Muscle layer of colon (tissue), 2 donors: ENCODE measurements around the gene TACSTD2.
"Not testable (repeated sequence)": the region's sequence is repeated elsewhere in the genome, so short reads cannot be mapped to it uniquely, and the experiment has no call there.

Source experiments
- H3K27ac ChIP-seq: one replicate; pipeline ENCODE4 v1.7.0; 2013; ENCODE audit warnings: low read depth, mild to moderate bottlenecking, low read length, moderate library complexity
- H3K27me3 ChIP-seq, 2 donors: one replicate each; pipeline ENCODE4 v1.7.0; 2013; ENCODE audit warnings: low read length in 2 of 2, mild to moderate bottlenecking in 2 of 2; ENCODE audit not compliant: insufficient read depth in 2 of 2, control insufficient read depth in 1 of 2
- H3K36me3 ChIP-seq: one replicate; pipeline ENCODE4 v1.7.0; 2013; ENCODE audit warnings: mild to moderate bottlenecking, low read length; ENCODE audit not compliant: insufficient read depth
- H3K4me1 ChIP-seq: one replicate; pipeline ENCODE4 v1.7.0; 2013; ENCODE audit warnings: mild to moderate bottlenecking, low read length; ENCODE audit not compliant: insufficient read depth
- H3K4me3 ChIP-seq, 2 donors: one replicate each; pipeline ENCODE4 v1.7.0; 2013; ENCODE audit warnings: low read length in 2 of 2, low read depth in 1 of 2, mild to moderate bottlenecking in 1 of 2, moderate library complexity in 1 of 2
- H3K9ac ChIP-seq: one replicate; pipeline ENCODE4 v1.7.0; 2013; ENCODE audit warnings: low read length
- H3K9me3 ChIP-seq: one replicate; pipeline ENCODE4 v1.7.0; 2013; ENCODE audit warnings: mild to moderate bottlenecking, low read length
- donor health status: abdominal sarcoma.
- donor health status: Adenocarcinoma of cecum.

Gene TACSTD2

DNA sequence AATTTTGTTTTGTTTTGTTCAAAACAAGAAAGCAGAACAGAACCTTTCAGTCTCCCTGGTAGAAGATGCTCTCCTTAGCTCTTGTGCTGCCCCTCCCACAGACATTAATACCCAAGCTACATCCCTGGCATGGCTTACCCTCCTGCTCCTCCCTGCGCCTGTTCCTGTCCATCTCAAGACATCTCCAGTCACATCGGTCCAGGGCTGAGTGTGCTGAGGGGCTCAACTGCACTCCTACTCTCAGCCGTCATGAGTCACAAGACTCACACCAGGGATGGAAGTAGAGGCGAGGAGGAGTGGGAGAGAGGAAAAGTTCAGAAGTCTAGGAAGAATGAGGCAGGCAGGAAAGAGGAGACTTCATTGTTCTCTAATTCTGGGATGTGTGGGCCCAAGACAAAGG is 9.2 kb upstream of the TACSTD2 start:
- peaks cover 5% of the 10 kb centered on the region for H3K4me1 ChIP-seq
- no peak overlapping the region for H3K27ac ChIP-seq
- H3K9ac ChIP-seq: no peak overlapping the region
- no peaks in the 10 kb centered on the region for H3K9me3 ChIP-seq
- H3K36me3 ChIP-seq: no peaks in the 10 kb centered on the region
- no peaks in the 10 kb centered on the region for H3K27me3 ChIP-seq
- H3K4me3 ChIP-seq: no peak overlapping the region

DNA sequence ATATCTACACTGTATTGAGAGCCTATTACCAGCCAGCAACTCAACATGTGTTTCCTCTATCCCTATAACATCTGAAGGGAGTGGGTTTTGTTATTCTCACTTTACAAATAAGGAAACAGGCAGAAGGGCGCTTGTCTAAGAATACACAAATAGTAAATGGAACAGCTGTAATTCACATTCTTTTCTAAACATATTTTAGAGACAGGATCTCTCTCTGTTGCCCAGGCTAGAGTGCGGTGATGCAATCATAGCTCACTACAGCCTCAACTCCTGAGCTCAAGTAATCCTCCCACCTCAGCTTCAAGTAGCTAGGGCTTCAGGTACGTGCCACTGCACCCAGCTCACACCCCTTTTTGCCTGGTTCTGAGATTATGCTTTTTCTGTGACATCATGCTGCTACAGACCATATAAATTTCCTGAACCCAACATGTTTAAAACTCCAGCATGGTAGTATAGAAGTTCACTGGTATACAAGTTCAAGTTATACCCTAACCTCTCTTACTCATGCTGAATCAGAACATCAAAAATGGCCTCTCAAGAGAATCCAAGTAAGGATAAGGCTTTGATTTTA is 8.6 kb upstream of the TACSTD2 start:
- no peak overlapping the region for H3K9ac ChIP-seq
- no peaks in the 10 kb centered on the region for H3K9me3 ChIP-seq
- H3K36me3 ChIP-seq: no peaks in the 10 kb centered on the region
- H3K27me3 ChIP-seq: no peaks in the 10 kb centered on the region
- peaks cover 5% of the 10 kb centered on the region for H3K4me1 ChIP-seq
- H3K4me3 ChIP-seq: no peak overlapping the region
- no peak overlapping the region for H3K27ac ChIP-seq

DNA sequence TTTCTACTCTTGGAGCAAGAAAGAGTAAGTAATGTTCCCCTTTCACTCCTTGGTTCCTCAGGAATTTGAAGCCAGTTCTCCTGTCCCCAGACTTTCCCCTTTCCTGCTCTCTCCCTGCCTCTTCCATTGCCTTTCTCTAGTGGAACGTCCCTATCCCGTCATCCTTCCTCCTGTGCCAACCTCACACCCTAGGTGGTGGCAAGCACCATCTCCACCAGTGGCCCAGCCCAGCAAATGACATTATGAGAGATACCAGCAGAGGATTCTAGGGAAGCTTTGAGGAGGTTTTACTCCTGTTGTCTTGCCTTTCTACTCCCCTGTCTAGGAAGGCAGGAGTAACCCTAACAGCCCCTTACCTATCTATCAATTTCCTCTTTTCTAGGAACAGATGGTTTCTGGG is 8.1 kb upstream of the TACSTD2 start:
- Histone ChIP-seq H3K4me1 (peaks cover 5% of the 10 kb centered on the region), H3K9me3 (no peaks in the 10 kb centered on the region), H3K27me3 (no peaks in the 10 kb centered on the region), H3K36me3 (no peaks in the 10 kb centered on the region), H3K4me3 (no peak overlapping the region), H3K27ac (no peak overlapping the region), H3K9ac (no peak overlapping the region)

DNA sequence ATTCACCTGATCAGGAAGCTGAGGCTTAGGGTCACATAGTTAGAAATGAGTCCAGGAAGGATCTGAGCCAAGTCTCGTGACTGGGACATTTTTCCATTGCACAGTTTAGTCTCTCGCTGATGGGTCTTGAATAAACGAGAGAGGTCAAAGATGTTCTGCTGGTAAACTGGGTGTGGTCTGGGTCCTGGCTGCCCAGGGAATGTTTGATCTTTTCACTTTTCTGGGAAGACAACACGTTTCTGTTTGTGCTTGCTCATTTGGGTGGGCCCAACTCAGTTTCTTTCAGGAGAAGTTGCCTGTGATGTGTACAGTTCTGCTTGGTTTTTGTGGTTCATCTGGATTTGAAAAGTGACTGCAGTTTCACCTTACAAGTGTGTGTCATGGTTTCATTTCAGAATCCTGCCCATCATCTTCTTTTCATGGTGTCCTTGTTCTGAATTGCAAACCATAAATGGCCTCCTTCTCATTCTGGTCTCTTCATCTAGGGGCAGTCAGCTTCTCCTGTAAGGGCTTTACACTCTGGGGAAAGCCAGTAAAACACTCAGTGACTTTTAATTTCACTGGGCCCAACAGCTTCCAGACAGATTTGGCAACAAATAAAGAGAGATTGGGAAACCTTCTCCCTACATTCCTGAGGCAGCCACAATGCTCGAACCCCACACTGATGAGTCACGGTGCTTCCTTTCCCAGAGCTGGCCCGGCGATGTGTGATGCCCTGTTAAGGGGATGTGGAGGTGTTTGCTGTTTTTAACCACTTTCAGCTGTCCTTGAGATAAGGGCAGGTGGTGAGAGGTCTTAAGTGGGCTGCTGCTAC is 7.2 kb upstream of the TACSTD2 start:
- Histone ChIP-seq H3K36me3 (no peaks in the 10 kb centered on the region), H3K4me1 (peaks cover 5% of the 10 kb centered on the region), H3K9me3 (no peaks in the 10 kb centered on the region), H3K9ac (no peak overlapping the region), H3K27ac (no peak overlapping the region), H3K4me3 (no peak overlapping the region), H3K27me3 (no peaks in the 10 kb centered on the region)

DNA sequence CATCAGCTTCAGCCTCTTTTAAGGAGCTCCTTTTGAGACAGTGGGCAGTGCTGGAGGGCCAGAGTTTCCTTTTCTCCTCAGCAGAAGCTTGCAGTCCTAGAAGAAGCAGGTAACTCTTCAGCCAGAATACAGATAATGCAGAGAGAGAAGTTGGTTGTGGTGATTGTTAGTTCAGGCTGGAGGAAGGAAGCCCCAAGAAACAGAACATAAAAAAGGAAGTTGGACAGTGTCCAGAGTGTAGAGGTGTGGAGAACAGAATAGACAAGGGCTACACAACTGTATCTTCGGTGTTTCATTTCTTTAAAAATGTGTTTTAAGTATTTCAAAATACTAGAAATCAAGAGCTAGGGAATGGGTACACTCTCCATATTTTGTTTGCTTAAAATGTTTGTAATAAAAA is 6.4 kb upstream of the TACSTD2 start:
- Histone ChIP-seq H3K4me3 (no peak overlapping the region), H3K27me3 (no peaks in the 10 kb centered on the region), H3K27ac (no peak overlapping the region), H3K9me3 (no peaks in the 10 kb centered on the region), H3K9ac (no peak overlapping the region), H3K4me1 (peaks cover 5% of the 10 kb centered on the region), H3K36me3 (no peaks in the 10 kb centered on the region)

DNA sequence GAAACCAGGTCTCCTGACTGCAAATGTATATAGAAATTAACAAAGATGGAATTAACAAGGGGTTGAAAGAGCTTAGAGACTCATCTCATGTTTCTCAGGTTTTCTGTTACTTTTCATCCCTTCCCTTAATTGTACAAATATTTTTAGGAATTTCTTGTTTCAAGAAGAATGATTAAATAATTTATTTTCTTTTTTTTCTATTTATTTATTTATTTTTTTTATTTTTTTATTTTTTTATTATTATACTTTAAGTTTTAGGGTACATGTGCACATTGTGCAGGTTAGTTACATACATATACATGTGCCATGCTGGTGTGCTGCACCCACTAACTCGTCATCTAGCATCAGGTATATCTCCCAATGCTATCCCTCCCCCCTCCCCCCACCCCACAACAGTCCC is 5.1 kb upstream of the TACSTD2 start:
- H3K4me1 ChIP-seq, H3K4me3 ChIP-seq, H3K27me3 ChIP-seq, H3K36me3 ChIP-seq, H3K9me3 ChIP-seq, H3K27ac ChIP-seq, H3K9ac ChIP-seq: not testable (repeated sequence)

DNA sequence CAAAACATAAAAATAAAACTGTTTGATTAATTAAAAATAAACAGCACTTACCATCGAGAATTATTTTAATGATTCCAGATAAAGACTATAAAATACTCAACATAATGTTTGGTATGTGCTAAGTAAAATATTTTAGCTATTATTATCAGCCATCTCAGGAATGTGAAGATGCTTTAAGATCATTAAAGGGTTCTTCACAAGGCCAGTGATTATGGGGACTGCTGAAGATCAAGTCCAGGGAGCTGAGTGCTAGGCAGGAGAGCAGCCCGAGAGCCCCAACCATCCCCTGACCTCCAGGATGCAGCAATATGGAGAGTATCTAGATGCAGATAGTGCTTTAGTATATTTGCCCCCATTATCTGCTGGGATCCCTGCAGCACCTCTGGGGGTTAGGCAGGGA is 4.6 kb upstream of the TACSTD2 start:
- Histone ChIP-seq H3K9ac (no peak overlapping the region), H3K27ac (no peak overlapping the region), H3K27me3 (peaks cover 11 to 12% of the 10 kb centered on the region in 2 donors), H3K4me1 (peaks cover 5% of the 10 kb centered on the region), H3K4me3 (no peak overlapping the region), H3K9me3 (no peaks in the 10 kb centered on the region), H3K36me3 (no peaks in the 10 kb centered on the region)

DNA sequence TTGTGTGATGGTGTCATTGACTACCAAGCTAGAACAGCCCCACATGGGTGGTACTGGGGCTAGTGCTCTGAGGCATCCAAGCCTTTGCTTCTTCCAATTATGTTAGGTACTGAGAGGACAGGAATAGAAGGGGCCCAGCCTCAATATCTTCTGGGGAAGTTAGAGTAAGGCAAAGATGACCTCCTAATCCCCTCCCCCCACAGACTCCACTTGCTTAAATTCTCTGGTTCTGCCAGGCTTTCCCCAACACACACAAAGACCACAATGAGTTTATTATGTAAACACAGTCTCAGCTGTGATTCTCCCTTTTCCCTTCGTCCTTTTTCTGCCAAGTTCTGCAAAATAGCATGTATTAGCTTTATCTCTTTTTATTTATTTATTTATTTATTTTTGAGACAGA is 3.1 kb upstream of the TACSTD2 start:
- H3K9ac ChIP-seq: no peak overlapping the region
- no peak overlapping the region for H3K4me3 ChIP-seq
- peaks cover 22% of the 10 kb centered on the region in 2 donors for H3K27me3 ChIP-seq
- no peaks in the 10 kb centered on the region for H3K9me3 ChIP-seq
- no peak overlapping the region for H3K27ac ChIP-seq
- H3K36me3 ChIP-seq: no peaks in the 10 kb centered on the region
- H3K4me1 ChIP-seq: peaks cover 5% of the 10 kb centered on the region

DNA sequence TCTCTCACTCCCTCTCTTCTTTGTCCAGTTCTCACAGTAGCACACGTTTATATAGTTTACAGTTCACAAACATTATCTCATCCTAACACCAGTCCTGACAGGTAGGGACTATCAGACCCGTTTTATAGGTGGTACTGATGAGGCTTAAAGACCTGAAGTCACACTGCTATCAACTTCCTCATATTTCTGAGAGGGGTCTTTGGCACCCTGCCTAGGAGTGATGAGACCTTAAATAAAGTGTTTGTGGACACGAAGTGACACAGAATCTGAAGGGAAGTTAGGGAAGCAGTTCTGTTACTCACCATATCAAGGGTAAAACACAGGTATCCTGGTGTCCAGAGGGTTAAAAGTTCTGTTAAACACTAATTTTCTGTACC is 590 bp upstream of the TACSTD2 start:
- Histone ChIP-seq H3K27ac (no peak overlapping the region), H3K9me3 (no peaks in the 10 kb centered on the region), H3K36me3 (no peaks in the 10 kb centered on the region), H3K4me3 (peak overlapping the region in 1 of 2 donors; percentile 27), H3K4me1 (no peaks in the 10 kb centered on the region), H3K27me3 (peaks cover 27 to 31% of the 10 kb centered on the region in 2 donors), H3K9ac (no peak overlapping the region)

DNA sequence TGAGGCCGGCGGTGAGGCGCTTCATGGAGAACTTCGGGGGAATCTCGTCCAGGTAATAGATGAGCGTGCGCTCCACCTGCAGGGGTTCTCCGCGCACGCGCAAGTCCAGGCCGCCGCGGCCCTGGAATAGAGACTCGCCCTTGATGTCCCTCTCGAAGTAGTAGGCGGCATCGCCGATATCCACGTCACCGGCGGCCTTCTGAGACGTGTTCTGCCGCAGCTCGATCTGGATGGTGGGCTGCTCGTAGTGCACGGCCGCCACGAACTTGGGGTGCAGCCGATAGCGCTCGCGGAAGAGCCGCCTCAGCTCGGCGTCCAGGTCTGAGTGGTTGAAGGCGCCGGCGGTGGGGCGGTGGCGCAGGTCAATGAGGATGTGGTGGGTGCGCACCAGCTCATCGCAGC is 726 bp downstream of the TACSTD2 start:
- Histone ChIP-seq H3K27ac (no peak overlapping the region), H3K4me3 (peak overlapping the region in 1 of 2 donors; percentile 43), H3K27me3 (peaks cover 30 to 35% of the 10 kb centered on the region in 2 donors), H3K9me3 (no peaks in the 10 kb centered on the region), H3K4me1 (no peaks in the 10 kb centered on the region), H3K9ac (no peak overlapping the region), H3K36me3 (no peaks in the 10 kb centered on the region)

DNA sequence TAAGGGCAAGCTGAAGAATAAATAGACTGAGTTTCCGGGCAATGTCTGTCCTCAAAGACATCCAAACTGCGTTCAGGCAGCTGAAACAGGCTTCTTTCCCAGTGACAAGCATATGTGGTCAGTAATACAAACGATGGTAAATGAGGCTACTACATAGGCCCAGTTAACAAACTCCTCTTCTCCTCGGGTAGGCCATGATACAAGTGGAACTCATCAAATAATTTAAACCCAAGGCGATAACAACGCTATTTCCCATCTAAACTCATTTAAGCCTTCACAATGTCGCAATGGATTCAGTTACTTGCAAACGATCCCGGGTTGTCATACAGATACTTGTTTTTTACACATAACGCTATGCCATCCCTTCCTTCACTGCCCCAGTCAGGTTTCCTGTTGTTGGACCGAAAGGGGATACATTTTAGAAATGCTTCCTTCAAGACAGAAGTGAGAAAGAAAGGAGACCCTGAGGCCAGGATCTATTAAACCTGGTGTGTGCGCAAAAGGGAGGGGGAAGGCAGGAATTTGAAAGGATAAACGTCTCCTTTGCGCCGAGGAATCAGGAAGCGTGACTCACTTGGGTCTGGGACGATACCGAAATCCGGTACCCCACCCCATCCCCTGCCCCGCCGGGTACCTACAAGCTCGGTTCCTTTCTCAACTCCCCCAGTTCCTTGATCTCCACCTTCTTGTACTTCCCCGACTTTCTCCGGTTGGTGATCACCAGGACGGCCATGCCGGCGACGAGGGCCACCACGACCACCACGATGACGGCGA is 1.3 kb downstream of the TACSTD2 start:
- H3K9me3 ChIP-seq: no peaks in the 10 kb centered on the region
- no peaks in the 10 kb centered on the region for H3K36me3 ChIP-seq
- H3K9ac ChIP-seq: no peak overlapping the region
- H3K4me1 ChIP-seq: no peaks in the 10 kb centered on the region
- peaks cover 30 to 35% of the 10 kb centered on the region in 2 donors for H3K27me3 ChIP-seq
- H3K4me3 ChIP-seq: peak overlapping the region in 1 of 2 donors; percentile 43
- H3K27ac ChIP-seq: no peak overlapping the region
